Trophoblast cell (in vitro differentiated cells and primary cell): Measurements from ENCODE around the gene ULK4. TPM values are rescaled to one million over a fixed set of nuclear protein-coding genes. Genes with fewer than 3 reads are reported as not detected.

Experiments
- DNase-seq, 2 donors: peaks; one replicate each; pipeline ENCODE4 v3.0.0-alpha.2; 2016
- H2AFZ ChIP-seq: 2 replicates; pipeline ENCODE4 v1.6.1; 2013; ENCODE audit warnings: low read length, moderate library complexity, mild to moderate bottlenecking; ENCODE audit not compliant: insufficient read depth, poor library complexity
- H2AK5ac ChIP-seq: 2 replicates; pipeline ENCODE4 v1.6.1; 2013; ENCODE audit warnings: mild to moderate bottlenecking, low read length
- H2BK120ac ChIP-seq: 2 replicates; pipeline ENCODE4 v1.6.1; 2013; ENCODE audit warnings: low read length, mild to moderate bottlenecking, moderate library complexity; ENCODE audit not compliant: insufficient read depth, poor library complexity
- H2BK12ac ChIP-seq: 2 replicates; pipeline ENCODE4 v1.6.1; 2013; ENCODE audit warnings: mild to moderate bottlenecking, low read length, moderate library complexity
- H2BK5ac ChIP-seq: 2 replicates; pipeline ENCODE4 v1.6.1; 2013; ENCODE audit warnings: low read length, low read depth, moderate library complexity, mild to moderate bottlenecking; ENCODE audit not compliant: poor library complexity
- H3K14ac ChIP-seq: 2 replicates; pipeline ENCODE4 v1.6.1; 2013; ENCODE audit warnings: mild to moderate bottlenecking, low read length
- H3K18ac ChIP-seq: 2 replicates; pipeline ENCODE4 v1.6.1; 2013; ENCODE audit warnings: mild to moderate bottlenecking, low read length
- H3K23ac ChIP-seq: 2 replicates; pipeline ENCODE4 v1.6.1; 2013; ENCODE audit warnings: low read length
- H3K27ac ChIP-seq: 2 replicates; pipeline ENCODE4 v1.5.1; 2013; ENCODE audit warnings: low read depth, mild to moderate bottlenecking, inconsistent platforms, low read length, moderate library complexity
- H3K27me3 ChIP-seq: 2 replicates; pipeline ENCODE4 v1.6.1; 2013; ENCODE audit warnings: inconsistent platforms, mild to moderate bottlenecking, low read length, moderate library complexity; ENCODE audit not compliant: insufficient read depth
- H3K36me3 ChIP-seq, 2 experiments: 1 replicate in 1 of 2; 2 replicates in 1 of 2; pipeline ENCODE4 v1.6.1; 2013; ENCODE audit warnings: low read length in 2 of 2, mild to moderate bottlenecking in 2 of 2, moderate library complexity in 1 of 2; ENCODE audit not compliant: insufficient read depth in 2 of 2, control insufficient read depth in 1 of 2
- H3K4ac ChIP-seq: 2 replicates; pipeline ENCODE4 v1.6.1; 2013; ENCODE audit warnings: low read depth, mild to moderate bottlenecking, low read length, moderate library complexity
- H3K4me1 ChIP-seq, 2 experiments: 1 replicate in 1 of 2; 2 replicates in 1 of 2; pipeline ENCODE4 v1.6.1; 2013; ENCODE audit warnings: low read length in 2 of 2, mild to moderate bottlenecking in 2 of 2, moderate library complexity in 1 of 2; ENCODE audit not compliant: insufficient read depth in 2 of 2, control insufficient read depth in 1 of 2
- H3K4me2 ChIP-seq: 2 replicates; pipeline ENCODE4 v1.6.1; 2013; ENCODE audit warnings: inconsistent platforms, mild to moderate bottlenecking, low read length, moderate library complexity
- H3K4me3 ChIP-seq: 2 replicates; pipeline ENCODE4 v1.5.1; 2013; ENCODE audit warnings: mild to moderate bottlenecking, low read depth, low read length, inconsistent platforms
- H3K79me1 ChIP-seq: one replicate; pipeline ENCODE4 v1.6.1; 2013; ENCODE audit warnings: low read length
- H3K79me2 ChIP-seq: 2 replicates; pipeline ENCODE4 v1.6.1; 2013; ENCODE audit warnings: low read length, mild to moderate bottlenecking; ENCODE audit not compliant: control insufficient read depth, insufficient read depth, poor library complexity
- H3K9ac ChIP-seq: 2 replicates; pipeline ENCODE4 v1.6.1; 2013; ENCODE audit warnings: mild to moderate bottlenecking, low read length
- H3K9me3 ChIP-seq: 2 replicates; pipeline ENCODE4 v1.6.1; 2013; ENCODE audit warnings: low read depth, mild to moderate bottlenecking, control low read depth, inconsistent platforms, low read length; ENCODE audit not compliant: insufficient read depth
- H4K12ac ChIP-seq: 2 replicates; pipeline ENCODE4 v1.6.1; 2013; ENCODE audit warnings: low read depth, mild to moderate bottlenecking, low read length, moderate library complexity
- H4K8ac ChIP-seq: 2 replicates; pipeline ENCODE4 v1.6.1; 2013; ENCODE audit warnings: low read depth, mild to moderate bottlenecking, low read length, moderate library complexity
- H4K91ac ChIP-seq: one replicate; pipeline ENCODE4 v1.6.1; 2013; ENCODE audit warnings: low read depth, mild to moderate bottlenecking, low read length, moderate library complexity
- WGBS: extraction: QIAGEN DNeasy Blood & Tissue Kit; methylation state at CpG from one replicate; pipeline ENCODE4 v1.1.7; 2013; ENCODE audit warnings: missing lambda C conversion rate; ENCODE audit not compliant: insufficient read length, insufficient coverage; ENCODE audit errors: extremely low coverage; 5-methylcytosine and 5-hydroxymethylcytosine counted together
- polyA plus RNA-seq: library from polyadenylated mRNA; stranded (reverse); fragments of 200-250 nt; gene quantifications from 2 replicates; pipeline ENCODE4 v1.2.3, GENCODE V29; 2013

Gene ULK4
- polyA plus RNA-seq: 2.4 and 2.6 TPM in 2 replicates

- peak within 1 kb of the TSS; percentile 66 for H2BK12ac ChIP-seq
- no peak within 1 kb of the TSS for H3K14ac ChIP-seq
- WGBS: no CpG with 5 or more reads among the region's 58 CpGs
- H3K36me3 ChIP-seq: no peaks in the 10 kb centered on the region
- H3K18ac ChIP-seq: no peak within 1 kb of the TSS
- H4K12ac ChIP-seq: peak within 1 kb of the TSS; percentile 1
- peak; percentile 99 to 100 for DNase-seq
- peak within 1 kb of the TSS; percentile 45 for H3K9ac ChIP-seq
- H3K4ac ChIP-seq: no peak within 1 kb of the TSS
- peak within 1 kb of the TSS; percentile 84 for H3K4me3 ChIP-seq
- H3K9me3 ChIP-seq: no peaks in the 10 kb centered on the region
- no peaks in the 10 kb centered on the region for H3K79me1 ChIP-seq
- H3K23ac ChIP-seq: no peak within 1 kb of the TSS
- peak within 1 kb of the TSS; percentile 91 for H3K4me2 ChIP-seq
- peak within 1 kb of the TSS; percentile 52 for H4K8ac ChIP-seq
- no peak within 1 kb of the TSS for H2BK120ac ChIP-seq
- peaks cover 2% of the 10 kb centered on the region for H3K79me2 ChIP-seq
- H3K4me1 ChIP-seq: peaks cover 5 to 6% of the 10 kb centered on the region in 2 experiments
- H4K91ac ChIP-seq: peak within 1 kb of the TSS; percentile 38
- H2BK5ac ChIP-seq: peak within 1 kb of the TSS; percentile 14
- H3K27ac ChIP-seq: peak within 1 kb of the TSS; percentile 4
- H2AK5ac ChIP-seq: no peak within 1 kb of the TSS
- peak within 1 kb of the TSS; percentile 85 for H2AFZ ChIP-seq
- no peaks in the 10 kb centered on the region for H3K27me3 ChIP-seq
Measured at GRCh38 chr3:41961751-41962679, at the start of gene ULK4. ULK4 (minus strand) TSS chr3:41962103; CDS start chr3:41954759, 7,344 bp downstream.

GRCh38 chr3:42010530-42010929 lies 48.6 kb upstream of the ULK4 start:
- WGBS: no CpG with 5 or more reads among the region's 2 CpGs

DNA sequence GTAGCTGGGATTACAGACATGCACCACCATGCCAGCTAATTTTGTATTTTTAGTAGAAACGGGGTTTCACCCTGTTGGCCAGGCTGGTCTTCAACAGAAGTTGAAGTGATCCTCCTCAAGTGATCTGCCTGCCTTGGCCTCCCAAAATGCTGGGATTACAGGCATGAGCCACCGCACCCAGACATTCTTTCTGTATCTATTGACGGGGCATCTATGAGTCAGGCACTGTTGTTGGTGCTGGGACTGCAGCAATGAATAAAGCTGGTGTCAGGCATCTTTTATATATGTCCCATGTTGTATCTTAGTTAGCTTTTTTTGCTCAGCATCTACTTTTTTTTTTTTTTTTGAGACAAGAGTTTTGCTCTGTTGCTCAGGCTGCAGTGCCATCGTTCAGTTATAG lies 47.6 kb upstream of the ULK4 start:
- no peak overlapping the region for H3K23ac ChIP-seq
- no peak overlapping the region for H2BK12ac ChIP-seq
- H4K12ac ChIP-seq: no peak overlapping the region
- no peak overlapping the region for H3K9ac ChIP-seq
- no peak overlapping the region for H4K8ac ChIP-seq
- no peak overlapping the region for H3K27ac ChIP-seq
- no peaks in the 10 kb centered on the region for H3K27me3 ChIP-seq
- no peak overlapping the region for H2AFZ ChIP-seq
- H3K18ac ChIP-seq: no peak overlapping the region
- H4K91ac ChIP-seq: no peak overlapping the region
- H3K36me3 ChIP-seq: no peaks in the 10 kb centered on the region
- no peak overlapping the region for H3K4me3 ChIP-seq
- no CpG with 5 or more reads among the region's 4 CpGs for WGBS
- no peak overlapping the region for H2BK120ac ChIP-seq
- H3K4ac ChIP-seq: no peak overlapping the region
- H2BK5ac ChIP-seq: no peak overlapping the region
- H2AK5ac ChIP-seq: no peak overlapping the region
- no peak for DNase-seq
- H3K79me1 ChIP-seq: peaks cover 13% of the 10 kb centered on the region
- no peaks in the 10 kb centered on the region for H3K9me3 ChIP-seq
- peaks cover 11% of the 10 kb centered on the region for H3K79me2 ChIP-seq
- H3K4me2 ChIP-seq: no peak overlapping the region
- H3K14ac ChIP-seq: no peak overlapping the region
- peaks cover 3 to 5% of the 10 kb centered on the region in 2 experiments for H3K4me1 ChIP-seq

More at GRCh38 chr3:42010530-42010929, 48.6 kb upstream of the ULK4 start:
- Histone ChIP-seq H3K4me3 (no peak overlapping the region), H3K79me1 (peaks cover 14% of the 10 kb centered on the region), H3K79me2 (peaks cover 20% of the 10 kb centered on the region), H2BK120ac (no peak overlapping the region), H2AFZ (no peak overlapping the region), H3K4me2 (no peak overlapping the region), H3K14ac (no peak overlapping the region), H3K18ac (no peak overlapping the region), H3K27ac (no peak overlapping the region), H3K36me3 (no peaks in the 10 kb centered on the region), H4K91ac (no peak overlapping the region), H4K8ac (no peak overlapping the region), H2BK12ac (no peak overlapping the region), H3K27me3 (no peaks in the 10 kb centered on the region), H2AK5ac (no peak overlapping the region), H3K4ac (no peak overlapping the region), H2BK5ac (no peak overlapping the region), H3K9me3 (peaks cover 2% of the 10 kb centered on the region), H3K23ac (no peak overlapping the region), H3K4me1 (peaks cover 9 to 11% of the 10 kb centered on the region in 2 experiments), H4K12ac (no peak overlapping the region), H3K9ac (no peak overlapping the region)
- no peak for DNase-seq

GRCh38 chr3:42007785-42008184 lies 45.9 kb upstream of the ULK4 start:
- Histone ChIP-seq H4K8ac (no peak overlapping the region), H3K9ac (no peak overlapping the region), H3K4me3 (no peak overlapping the region), H3K14ac (no peak overlapping the region), H3K23ac (no peak overlapping the region), H2AFZ (no peak overlapping the region), H3K9me3 (no peaks in the 10 kb centered on the region), H3K27ac (no peak overlapping the region), H2AK5ac (no peak overlapping the region), H2BK5ac (no peak overlapping the region), H3K4ac (no peak overlapping the region), H2BK12ac (no peak overlapping the region), H3K4me2 (no peak overlapping the region), H3K36me3 (no peaks in the 10 kb centered on the region), H2BK120ac (no peak overlapping the region), H3K79me2 (no peaks in the 10 kb centered on the region), H4K91ac (no peak overlapping the region), H3K18ac (no peak overlapping the region), H3K4me1 (no peaks in the 10 kb centered on the region), H3K27me3 (no peaks in the 10 kb centered on the region), H3K79me1 (no peaks in the 10 kb centered on the region), H4K12ac (no peak overlapping the region)
- DNase-seq: no peak
- no CpG with 5 or more reads among the region's 3 CpGs for WGBS
